H1 (cell line): Measurements from ENCODE around the gene ADAMTS17. TPM values are rescaled to one million over a fixed set of nuclear protein-coding genes. Genes with fewer than 3 reads are reported as not detected.

Experiments used
- CTCF ChIA-PET: fragments of 300-600 bp; sonication (Branson Sonifier 250); formaldehyde crosslinking; loops from one replicate; lab custom pipeline; 2021; ENCODE audit not compliant: partially characterized antibody; lab: Charles Lee
- POLR2A ChIA-PET: fragments of 300-600 bp; sonication (Branson Sonifier 250); formaldehyde crosslinking; loops from one replicate; lab custom pipeline; 2021; ENCODE audit warnings: inconsistent platforms; ENCODE audit not compliant: partially characterized antibody; lab: Charles Lee
- DNase-seq, 2 experiments: peaks; one replicate each; pipeline versions ENCODE4 v3.0.0 to v3.0.0-alpha.2; 2010 to 2022; ENCODE audit warnings: low spot score in 2 of 2, low read depth in 1 of 2, mixed read lengths in 1 of 2
- FAIRE-seq: peaks from 2 replicates; lab custom pipeline; 2011; peaks lifted over from hg19 to GRCh38; lab: Jason Lieb, UNC
- H2AFZ ChIP-seq: 2 replicates; pipeline ENCODE4 v1.8.1; 2012; ENCODE audit warnings: low read length, inconsistent platforms
- H2AK5ac ChIP-seq: 2 replicates; pipeline ENCODE4 v1.6.1; 2013; ENCODE audit warnings: low read depth, low read length
- H2BK120ac ChIP-seq: replicated peaks from 2 replicates; pipeline ENCODE3; 2013; ENCODE audit warnings: low read depth, low read length, inconsistent platforms
- H2BK12ac ChIP-seq: 2 replicates; pipeline ENCODE4 v1.6.1; 2013; ENCODE audit warnings: low read depth, low read length
- H2BK15ac ChIP-seq: 2 replicates; pipeline ENCODE4 v1.6.1; 2013; ENCODE audit warnings: low read length
- H2BK20ac ChIP-seq: 2 replicates; pipeline ENCODE4 v1.6.1; 2013; ENCODE audit warnings: low read length
- H2BK5ac ChIP-seq: 2 replicates; pipeline ENCODE4 v1.6.1; 2013; ENCODE audit warnings: low read depth, low read length
- H3K14ac ChIP-seq: 2 replicates; pipeline ENCODE4 v1.6.1; 2013; ENCODE audit warnings: inconsistent platforms; ENCODE audit not compliant: insufficient read length
- H3K18ac ChIP-seq: 2 replicates; pipeline ENCODE4 v1.6.1; 2013; ENCODE audit warnings: low read length; ENCODE audit errors: extremely low read depth
- H3K23ac ChIP-seq: 2 replicates; pipeline ENCODE4 v1.6.1; 2013; ENCODE audit warnings: inconsistent platforms; ENCODE audit not compliant: insufficient read length
- H3K23me2 ChIP-seq: 2 replicates; pipeline ENCODE4 v1.6.1; 2013; ENCODE audit warnings: low read depth, low read length
- H3K27ac ChIP-seq: 2 replicates; pipeline ENCODE4 v1.6.1; 2011; ENCODE audit warnings: low read depth, low read length, inconsistent platforms
- H3K27me3 ChIP-seq, 4 experiments: replicated peaks in 1 of 4; 1 replicate in 1 of 4; 2 replicates in 3 of 4; pipeline versions ENCODE4 v1.6.1 to v1.8.1; 2011 to 2013; ENCODE audit warnings: low read length in 3 of 4, mild to moderate bottlenecking in 3 of 4, inconsistent platforms in 2 of 4, mixed read lengths in 2 of 4, moderate library complexity in 1 of 4; ENCODE audit not compliant: control insufficient read depth in 3 of 4, insufficient read depth in 3 of 4; ENCODE audit errors: extremely low read depth in 1 of 4
- H3K36me3 ChIP-seq, 4 experiments: 2 replicates each; pipeline versions ENCODE4 v1.6.1 to v1.8.1; 2011 to 2013; ENCODE audit warnings: mild to moderate bottlenecking in 4 of 4, low read length in 3 of 4, moderate library complexity in 2 of 4, control low read depth in 1 of 4, inconsistent platforms in 1 of 4; ENCODE audit not compliant: insufficient read depth in 4 of 4, control insufficient read depth in 2 of 4
- H3K4ac ChIP-seq: replicated peaks from 2 replicates; pipeline ENCODE3; 2013; ENCODE audit warnings: low read length, low read depth, mixed read lengths, inconsistent platforms; ENCODE audit not compliant: insufficient read length
- H3K4me1 ChIP-seq, 4 experiments: replicated peaks in 1 of 4; 1 replicate in 1 of 4; 2 replicates in 3 of 4; pipeline versions ENCODE4 v1.6.1 to v1.8.1; 2011 to 2013; ENCODE audit warnings: low read length in 3 of 4, inconsistent platforms in 2 of 4, mixed read lengths in 1 of 4; ENCODE audit not compliant: insufficient read depth in 4 of 4, control insufficient read depth in 3 of 4
- H3K4me2 ChIP-seq, 2 experiments: 2 replicates each; pipeline versions ENCODE4 v1.6.1 to v1.8.1; 2011 to 2013; ENCODE audit warnings: low read depth in 2 of 2, low read length in 2 of 2, control low read depth in 1 of 2, inconsistent platforms in 1 of 2, mild to moderate bottlenecking in 1 of 2; ENCODE audit not compliant: insufficient read depth in 1 of 2
- H3K4me3 ChIP-seq, 4 experiments: fragments of 200-600, 300-600 bp in 1 of 4; sonication (generic), shearing (Covaris generic), sonication (Bioruptor Twin) in 1 of 4; 2 replicates each; pipeline versions ENCODE4 v1.5.1 to v1.8.1; 2011 to 2016; ENCODE audit warnings: low read length in 4 of 4, low read depth in 3 of 4, control low read depth in 2 of 4, inconsistent platforms in 2 of 4, mild to moderate bottlenecking in 2 of 4, mixed read lengths in 1 of 4, moderate library complexity in 1 of 4; ENCODE audit not compliant: insufficient read depth in 2 of 4; ENCODE audit errors: extremely low read depth in 1 of 4
- H3K56ac ChIP-seq: replicated peaks from 2 replicates; pipeline ENCODE3; 2013; ENCODE audit warnings: low read depth, mild to moderate bottlenecking, mixed read lengths, low read length, inconsistent platforms; ENCODE audit not compliant: insufficient read length
- H3K79me1 ChIP-seq: 2 replicates; pipeline ENCODE4 v1.6.1; 2013; ENCODE audit warnings: low read depth, low read length, control low read depth
- H3K79me2 ChIP-seq, 2 experiments: 2 replicates each; pipeline versions ENCODE4 v1.6.1 to v1.8.1; 2012 to 2013; ENCODE audit warnings: low read length in 2 of 2, mild to moderate bottlenecking in 2 of 2, inconsistent platforms in 1 of 2; ENCODE audit not compliant: insufficient read depth in 2 of 2, control insufficient read depth in 1 of 2
- H3K9ac ChIP-seq, 4 experiments: replicated peaks in 1 of 4; 1 replicate in 1 of 4; 2 replicates in 3 of 4; pipeline versions ENCODE4 v1.6.1 to v1.8.1; 2011 to 2013; ENCODE audit warnings: low read depth in 3 of 4, low read length in 3 of 4, control low read depth in 2 of 4, mild to moderate bottlenecking in 2 of 4, moderate library complexity in 2 of 4, inconsistent platforms in 1 of 4; ENCODE audit errors: extremely low read depth in 1 of 4
- H3K9me3 ChIP-seq, 2 experiments: 2 replicates each; pipeline versions ENCODE4 v1.6.1 to v1.8.1; 2012 to 2013; ENCODE audit warnings: mild to moderate bottlenecking in 2 of 2, moderate library complexity in 2 of 2, control low read depth in 1 of 2, inconsistent platforms in 1 of 2, low read depth in 1 of 2, low read length in 1 of 2, mixed read lengths in 1 of 2; ENCODE audit not compliant: insufficient read depth in 2 of 2
- H4K20me1 ChIP-seq, 2 experiments: replicated peaks in 1 of 2; 2 replicates each; pipeline versions ENCODE3 to v1.8.1; 2011 to 2013; ENCODE audit warnings: inconsistent platforms in 2 of 2, low read length in 2 of 2, mild to moderate bottlenecking in 1 of 2; ENCODE audit not compliant: insufficient read depth in 2 of 2, control insufficient read depth in 1 of 2
- H4K5ac ChIP-seq: 2 replicates; pipeline ENCODE4 v1.6.1; 2013; ENCODE audit warnings: low read length, low read depth, mixed read lengths, inconsistent platforms; ENCODE audit not compliant: insufficient read length
- H4K8ac ChIP-seq: 2 replicates; pipeline ENCODE4 v1.8.0; 2013; ENCODE audit warnings: mild to moderate bottlenecking, moderate library complexity, low read length, inconsistent platforms; ENCODE audit not compliant: insufficient read depth; ENCODE audit errors: extremely low read depth
- H4K91ac ChIP-seq: replicated peaks from 2 replicates; pipeline ENCODE3; 2013; ENCODE audit warnings: low read length, mixed read lengths, inconsistent platforms; ENCODE audit not compliant: insufficient read length
- NANOG ChIP-seq: IDR thresholded peaks from 2 replicates; pipeline ENCODE4 v1.6.1; 2011; ENCODE audit warnings: low read length, low read depth, mild to moderate bottlenecking, inconsistent platforms; ENCODE audit not compliant: insufficient read depth, poor library complexity, severe bottlenecking
- RBBP5 ChIP-seq: IDR thresholded peaks from 2 replicates; pipeline ENCODE4 v1.7.1; 2012; ENCODE audit warnings: low read depth, mild to moderate bottlenecking, inconsistent platforms, low read length, moderate library complexity, borderline replicate concordance
- SIN3A ChIP-seq, 2 experiments: IDR thresholded peaks in 1 of 2; conservative IDR thresholded peaks in 1 of 2; 2 replicates each; pipeline ENCODE4 v1.6.1; 2011 to 2012; ENCODE audit warnings: low read length in 2 of 2, improper control_type of control experiment in 1 of 2, low read depth in 1 of 2, mild to moderate bottlenecking in 1 of 2
- SRF ChIP-seq: IDR thresholded peaks from 2 replicates; pipeline ENCODE4 v1.6.1; 2011; ENCODE audit warnings: mild to moderate bottlenecking, low read depth, low read length, moderate library complexity
- YY1 ChIP-seq: IDR thresholded peaks from 2 replicates; pipeline ENCODE4 v1.6.1; 2011; ENCODE audit warnings: low read depth, mild to moderate bottlenecking, low read length
- WGBS, 2 experiments: shearing (Covaris generic) in 1 of 2; methylation state at CpG; one replicate each; pipeline versions ENCODE4 v1.1.6 to v1.1.7; 2013 to 2015; ENCODE audit warnings: low lambda C conversion rate in 2 of 2, mixed read lengths in 2 of 2, inconsistent platforms in 1 of 2, low coverage in 1 of 2, missing lambda C conversion rate in 1 of 2; ENCODE audit not compliant: insufficient replicate concordance in 2 of 2, insufficient coverage in 1 of 2, insufficient read length in 1 of 2; ENCODE audit errors: extremely low coverage in 1 of 2, missing lambda C conversion rate in 1 of 2; 5-methylcytosine and 5-hydroxymethylcytosine counted together
- polyA plus RNA-seq, 7 experiments: library from polyadenylated mRNA; depleted of rRNA in 3 of 7; stranded (reverse) in 5 of 7; unstranded in 2 of 7; fragments of >200 nt in 5 of 7; fragments of 200-250 nt in 2 of 7; gene quantifications; 1 replicate in 5 of 7; 2 replicates in 1 of 7; 4 replicates in 1 of 7; pipeline versions ENCODE4 v1.2.1 to v1.2.3, GENCODE V29; 2011 to 2013; ENCODE audit warnings: missing spikeins in 2 of 7, mixed read lengths in 2 of 7
- total RNA-seq: library from RNA; stranded (reverse); fragmentation: NEBNext Ultra II Directional; extraction: Animal tissue kit (Norgen Biotek cat#: 25700); gene quantifications from 2 replicates; pipeline ENCODE4 v1.2.1, GENCODE V29; 2021

Gene ADAMTS17
- total and polyA plus RNA-seq, 2 of the 8 experiments (the other 6 are each of a cell fraction or from before 2014, with no cell fraction given) = 0.51 to 1.7 TPM

DNA sequence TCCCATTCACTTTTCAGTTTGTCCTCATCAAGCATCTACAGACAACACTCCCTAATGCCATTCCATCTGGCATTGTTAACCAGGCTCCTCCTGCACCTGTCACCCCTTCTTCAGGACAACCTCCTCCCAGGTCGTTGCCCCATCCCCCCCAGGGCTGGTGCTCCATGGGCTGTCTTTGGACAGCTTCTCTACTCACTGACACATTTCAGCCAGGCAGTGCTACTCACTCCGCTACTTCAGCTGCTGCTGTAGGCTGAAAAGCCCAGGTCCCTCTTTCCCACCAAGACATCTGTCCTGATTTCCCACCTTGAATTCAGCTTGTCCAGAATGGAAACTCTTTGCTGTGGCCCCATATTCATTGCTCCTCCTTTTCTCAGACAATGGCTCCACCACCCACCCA is 61.9 kb downstream of the ADAMTS17 start:
- Histone ChIP-seq H4K91ac (no peak overlapping the region), H2BK120ac (no peak overlapping the region), H3K18ac (no peak overlapping the region), H3K9ac (no peak overlapping the region), H3K79me2 (no peaks in the 10 kb centered on the region), H2BK5ac (no peak overlapping the region), H3K23me2 (no peaks in the 10 kb centered on the region), H2BK12ac (no peak overlapping the region), H3K23ac (no peak overlapping the region), H3K4ac (no peak overlapping the region), H3K56ac (no peak overlapping the region), H3K79me1 (no peaks in the 10 kb centered on the region), H3K27me3 (no peaks in the 10 kb centered on the region), H2AK5ac (no peak overlapping the region), H4K20me1 (no peaks in the 10 kb centered on the region), H3K9me3 (no peaks in the 10 kb centered on the region), H4K5ac (no peak overlapping the region), H2BK20ac (no peak overlapping the region), H3K36me3 (no peaks in the 10 kb centered on the region), H3K14ac (no peak overlapping the region), H3K4me2 (no peak overlapping the region), H3K4me1 (no peaks in the 10 kb centered on the region), H4K8ac (no peak overlapping the region), H2BK15ac (no peak overlapping the region), H3K4me3 (no peak overlapping the region), H3K27ac (no peak overlapping the region), H2AFZ (no peak overlapping the region)
- CTCF ChIA-PET = interaction anchor here (0.6 to 2.2 kb wide), 4 partner anchors 16 to 147 kb away, joined by 3 to 13 read pairs (median 3); no protein-coding TSS in a partner anchor
- DNase-seq (no peak), FAIRE-seq (no peak)
- no peak for TF ChIP-seq YY1
- TF ChIP-seq RBBP5 = no peak
- no peak for TF ChIP-seq SIN3A (conservative IDR thresholded peaks at IDR 0.05 in 1 of 2, IDR thresholded peaks at IDR 0.05 in 1 of 2; ENCODE audit: low read depth in 1 of 2, low read length in 2 of 2)
- TF ChIP-seq NANOG = no peak
- no peak for TF ChIP-seq SRF
- POLR2A ChIA-PET = no interaction called here
- 57% methylated on average over 1 of the region's 2 CpGs; no CpG with 5 or more reads in 1 of the 2 experiments for WGBS, 2 experiments
